ENCODE results near the gene LSM12. TPM values are rescaled to one million over a fixed set of nuclear protein-coding genes. Genes with fewer than 3 reads are reported as not detected.
A peak's percentile ranks its signal among the peaks of the same experiment; 100 is the strongest.

LSM12 gene
- total RNA-seq, 1 donor from 2014 or later = 69.6 TPM

DNA sequence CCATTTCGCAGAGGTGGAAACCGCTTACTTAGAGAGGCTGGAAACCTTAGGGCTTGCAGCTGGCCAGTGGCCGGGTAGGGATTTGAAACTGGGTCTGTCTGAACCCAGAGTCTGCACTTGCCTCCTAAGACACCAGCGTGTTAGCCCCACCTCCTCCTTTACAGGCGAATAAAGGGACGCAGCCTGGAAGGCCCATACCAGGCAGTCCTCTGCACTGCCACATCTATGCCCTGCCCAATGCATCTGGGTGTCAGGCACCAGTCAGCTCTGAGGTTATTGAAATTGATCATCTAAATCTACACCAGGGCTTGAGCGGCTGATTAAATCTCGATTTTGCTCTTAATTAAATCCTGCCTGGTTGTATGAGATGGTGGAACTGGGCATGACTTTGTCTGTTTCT, 82.0 kb downstream of the LSM12 start:
- Mint-ChIP-seq H3K4me1 (peaks cover 15% of the 10 kb centered on the region), H3K27ac (no peak overlapping the region), H3K9me3 (no peaks in the 10 kb centered on the region), H3K36me3 (no peaks in the 10 kb centered on the region), H3K27me3 (ENCODE audit: insufficient read depth, low read depth) (peaks cover 6% of the 10 kb centered on the region), H3K4me3 (peak overlapping the region; percentile 80)
- Histone ChIP-seq H4K20me1 (ENCODE audit: low read depth) (no peaks in the 10 kb centered on the region), H2AFZ (replicated peaks) (peak overlapping the region; percentile 94), H3K9me3 (ENCODE audit: low read depth) (no peaks in the 10 kb centered on the region), H3K27ac (no peak overlapping the region), H3K4me2 (peak overlapping the region; percentile 85), H3K9ac (no peak overlapping the region), H3K36me3 (no peaks in the 10 kb centered on the region), H3K4me1 (peaks cover 19% of the 10 kb centered on the region), H3K79me2 (ENCODE audit: low read depth) (no peaks in the 10 kb centered on the region), H3K27me3 (peaks cover 41% of the 10 kb centered on the region), H3F3A (ENCODE audit: low read depth) (peaks cover 12% of the 10 kb centered on the region), H3K4me3 (peak overlapping the region; percentile 56)
- TF ChIP-seq EZH2 (IDR thresholded peaks at IDR 0.05) = no peak
- TF ChIP-seq, protein P1, sequence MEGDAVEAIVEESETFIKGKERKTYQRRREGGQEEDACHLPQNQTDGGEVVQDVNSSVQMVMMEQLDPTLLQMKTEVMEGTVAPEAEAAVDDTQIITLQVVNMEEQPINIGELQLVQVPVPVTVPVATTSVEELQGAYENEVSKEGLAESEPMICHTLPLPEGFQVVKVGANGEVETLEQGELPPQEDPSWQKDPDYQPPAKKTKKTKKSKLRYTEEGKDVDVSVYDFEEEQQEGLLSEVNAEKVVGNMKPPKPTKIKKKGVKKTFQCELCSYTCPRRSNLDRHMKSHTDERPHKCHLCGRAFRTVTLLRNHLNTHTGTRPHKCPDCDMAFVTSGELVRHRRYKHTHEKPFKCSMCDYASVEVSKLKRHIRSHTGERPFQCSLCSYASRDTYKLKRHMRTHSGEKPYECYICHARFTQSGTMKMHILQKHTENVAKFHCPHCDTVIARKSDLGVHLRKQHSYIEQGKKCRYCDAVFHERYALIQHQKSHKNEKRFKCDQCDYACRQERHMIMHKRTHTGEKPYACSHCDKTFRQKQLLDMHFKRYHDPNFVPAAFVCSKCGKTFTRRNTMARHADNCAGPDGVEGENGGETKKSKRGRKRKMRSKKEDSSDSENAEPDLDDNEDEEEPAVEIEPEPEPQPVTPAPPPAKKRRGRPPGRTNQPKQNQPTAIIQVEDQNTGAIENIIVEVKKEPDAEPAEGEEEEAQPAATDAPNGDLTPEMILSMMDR (IDR thresholded peaks at IDR 0.05) = no peak
- TF ChIP-seq EZH2phosphoT487 (IDR thresholded peaks at IDR 0.05) = no peak
- peak; percentile 52 for DNase-seq (ENCODE audit: low spot score)

Small RNA genes lying within 50 kb of the gene (small RNA-seq; reads per million reads assigned to genes)
- not detected for gene RF00012

Other genes starting within 250 kb of the LSM12 start
- 6.1 and 7.0 TPM in 2 replicates for gene MPP3, start 233.5 kb downstream of the LSM12 start, total RNA-seq (ENCODE audit: low replicate concordance)
- gene CD300LG, start 219.5 kb downstream of the LSM12 start, total RNA-seq (ENCODE audit: low replicate concordance) = not detected in 2 replicates
- 7.8 and 24.5 TPM in 2 replicates for gene MPP2, start 159.1 kb downstream of the LSM12 start, total RNA-seq (ENCODE audit: low replicate concordance)
- gene PPY, start 124.2 kb downstream of the LSM12 start, total RNA-seq (ENCODE audit: low replicate concordance) = not detected in 2 replicates
- 0.40 TPM in 1 of 2 replicates, not detected in the other for gene PYY, start 112.7 kb downstream of the LSM12 start, total RNA-seq (ENCODE audit: low replicate concordance)
- gene NAGS, start 62.0 kb downstream of the LSM12 start, total RNA-seq (ENCODE audit: low replicate concordance) = 1.8 and 2.2 TPM in 2 replicates
- gene TMEM101, start 51.7 kb downstream of the LSM12 start, total RNA-seq (ENCODE audit: low replicate concordance) = 33.8 and 55.9 TPM in 2 replicates
- gene G6PC3, start 4.1 kb upstream of the LSM12 start, total RNA-seq (ENCODE audit: low replicate concordance) = 16.6 and 55.1 TPM in 2 replicates
- 23.6 and 71.0 TPM in 2 replicates for gene HDAC5, start 57.0 kb upstream of the LSM12 start, total RNA-seq (ENCODE audit: low replicate concordance)
- 6.5 and 11.0 TPM in 2 replicates for gene HROB, start 75.3 kb upstream of the LSM12 start, total RNA-seq (ENCODE audit: low replicate concordance)
- gene ASB16, start 104.0 kb upstream of the LSM12 start, total RNA-seq (ENCODE audit: low replicate concordance) = not detected in 2 replicates
- 16.6 and 26.3 TPM in 2 replicates for gene TMUB2, start 120.3 kb upstream of the LSM12 start, total RNA-seq (ENCODE audit: low replicate concordance)
- 38.9 and 73.6 TPM in 2 replicates for gene ATXN7L3, start 133.2 kb upstream of the LSM12 start, total RNA-seq (ENCODE audit: low replicate concordance)
- gene UBTF, start 153.0 kb upstream of the LSM12 start, total RNA-seq (ENCODE audit: low replicate concordance) = 23.7 and 32.9 TPM in 2 replicates
- not detected in 2 replicates for gene SLC4A1, start 201.5 kb upstream of the LSM12 start, total RNA-seq (ENCODE audit: low replicate concordance)
- gene RUNDC3A, start 241.9 kb upstream of the LSM12 start, total RNA-seq (ENCODE audit: low replicate concordance) = 0.09 and 0.58 TPM in 2 replicates

All from neural progenitor cell (in vitro differentiated cells).